ENCODE results near the gene KRT5. TPM values are rescaled to one million over a fixed set of nuclear protein-coding genes. Genes with fewer than 3 reads are reported as not detected.

The KRT5 gene
- total RNA-seq (55.4 TPM), polyA plus RNA-seq (31.2 TPM)

DNA sequence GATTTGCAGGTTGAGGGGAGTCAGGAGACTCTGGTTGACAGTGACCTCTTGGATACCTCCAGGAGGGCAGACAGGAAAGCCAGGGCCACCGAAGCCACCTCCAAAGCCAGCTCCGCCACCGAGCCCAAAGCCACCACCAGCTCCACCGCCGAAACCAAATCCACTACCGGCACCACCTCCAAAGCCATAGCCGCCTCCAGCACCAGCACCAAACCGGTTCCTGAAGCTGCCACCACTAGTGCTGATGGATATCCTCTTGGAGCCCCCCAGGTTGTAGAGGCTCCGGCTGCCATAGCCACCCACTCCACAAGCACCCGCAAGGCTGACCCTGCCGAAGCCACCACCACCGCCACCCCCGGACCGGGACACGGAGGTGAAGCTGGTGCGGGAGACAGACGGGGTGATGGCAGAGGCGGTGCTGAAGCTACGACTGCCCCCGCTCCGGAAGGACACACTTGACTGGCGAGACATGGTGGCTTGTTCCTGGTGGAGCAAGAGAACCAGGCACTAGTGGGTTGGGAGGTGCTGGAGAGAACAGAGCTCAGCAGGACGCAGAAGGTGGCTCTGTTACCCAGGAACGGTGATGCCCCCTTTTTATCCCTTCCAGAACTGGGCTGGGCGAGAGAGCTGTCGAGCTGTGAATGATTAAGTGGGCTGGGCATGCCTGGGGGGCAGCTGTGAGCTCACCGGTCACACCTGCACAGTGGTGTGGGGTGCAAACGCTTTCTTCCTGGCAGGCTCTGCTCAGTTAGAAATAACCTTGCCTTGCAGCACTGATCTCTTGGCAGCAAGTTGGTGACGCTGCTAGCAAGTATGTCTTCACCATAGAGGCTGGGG is at the start of gene KRT5:
TSS of gene KRT5 (minus strand) at position 569 of the 837 bp plus-strand sequence. CDS start at position 471, 98 bp downstream.
- H3K4me1 ChIP-seq (ENCODE audit: insufficient read depth): no peaks in the 10 kb centered on the region
- H3K27ac ChIP-seq (ENCODE audit: low read depth): no peak within 1 kb of the TSS
- H3K4me3 ChIP-seq (ENCODE audit: low read depth, low read length): no peak within 1 kb of the TSS
- WGBS: 84% methylated on average over 29 of the region's 29 CpGs
- no peak for DNase-seq (ENCODE audit: extremely low spot score)
- H3K36me3 ChIP-seq (ENCODE audit: insufficient read depth): no peaks in the 10 kb centered on the region

DNA sequence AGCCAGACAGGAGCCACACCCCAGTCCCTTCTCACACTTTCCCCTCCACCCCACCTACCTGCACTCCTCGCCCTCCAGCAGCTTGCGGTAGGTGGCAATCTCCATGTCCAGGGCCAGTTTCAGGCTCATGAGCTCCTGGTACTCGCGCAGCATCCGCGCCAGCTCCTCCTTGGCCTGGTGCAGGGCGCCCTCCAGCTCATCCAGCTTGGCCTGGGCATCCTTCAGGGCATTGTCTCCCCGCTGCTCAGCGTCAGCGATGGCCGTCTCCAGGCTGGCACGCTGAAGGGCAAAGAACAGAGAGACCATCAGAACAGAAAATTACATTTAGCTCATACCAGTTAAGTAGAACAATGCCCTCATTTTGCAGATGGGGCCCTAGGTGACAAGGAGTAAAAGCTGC is 47.9 kb upstream of the KRT5 start:
- H3K4me3 ChIP-seq (ENCODE audit: low read depth, low read length): no peak overlapping the region
- WGBS: 88% methylated on average over 12 of the region's 12 CpGs

DNA sequence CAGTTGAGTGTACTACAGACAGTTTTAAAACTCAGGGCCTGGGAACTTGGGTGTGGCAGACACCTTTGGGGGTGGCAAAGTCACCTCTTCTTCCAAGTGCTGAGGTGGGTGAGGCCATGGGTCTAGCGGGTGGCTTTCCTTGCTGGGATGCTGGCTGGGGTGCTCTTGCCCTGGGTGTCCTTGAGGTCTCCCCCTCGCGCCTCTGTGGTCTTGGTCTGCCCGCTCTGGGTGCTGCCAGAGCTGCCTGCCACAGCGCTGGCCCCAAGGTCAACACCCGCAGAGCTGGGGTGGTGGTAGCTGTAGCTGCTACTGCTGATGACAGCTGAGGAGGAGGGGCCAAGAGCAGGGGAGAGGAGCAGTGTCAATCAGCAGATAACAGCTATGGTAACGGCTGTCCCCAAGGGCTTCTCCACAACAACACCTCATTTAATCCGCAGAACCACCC is 46.7 kb upstream of the KRT5 start:
- Histone ChIP-seq H3K4me3 (ENCODE audit: low read depth, low read length) (no peak overlapping the region), H3K4me1 (ENCODE audit: insufficient read depth) (no peaks in the 10 kb centered on the region), H3K36me3 (ENCODE audit: insufficient read depth) (no peaks in the 10 kb centered on the region), H3K27ac (ENCODE audit: low read depth) (no peak overlapping the region)
- no peak for DNase-seq (ENCODE audit: extremely low spot score)
- 77% methylated on average over 8 of the region's 8 CpGs for WGBS

More for the DNA sequence above, 47.9 kb upstream of the KRT5 start:
- no peak for DNase-seq (ENCODE audit: extremely low spot score)
- Histone ChIP-seq H3K36me3 (ENCODE audit: insufficient read depth) (no peaks in the 10 kb centered on the region), H3K4me1 (ENCODE audit: insufficient read depth) (no peaks in the 10 kb centered on the region), H3K27ac (ENCODE audit: low read depth) (no peak overlapping the region)

DNA sequence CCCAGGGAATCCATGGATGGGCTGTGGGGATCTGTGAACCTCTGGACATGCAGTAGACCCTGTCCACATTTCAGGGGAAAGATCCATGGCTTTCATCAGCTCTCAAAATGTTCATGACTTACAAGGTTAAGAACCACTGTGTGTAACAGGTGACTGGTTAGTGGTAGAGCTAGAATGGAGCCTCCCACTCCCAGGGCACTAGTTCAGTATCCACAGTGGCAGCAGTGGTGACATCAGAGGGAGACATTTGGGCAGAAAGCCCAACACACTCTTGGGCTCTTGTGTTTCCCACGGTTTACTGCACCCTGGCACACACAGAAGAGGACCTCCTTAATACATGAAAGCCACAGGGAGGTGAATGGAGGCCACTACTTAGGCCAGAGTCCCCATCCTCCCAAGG is 44.4 kb upstream of the KRT5 start:
- WGBS: 75% methylated on average over 1 of the region's 1 CpG
- Histone ChIP-seq H3K4me1 (ENCODE audit: insufficient read depth) (no peaks in the 10 kb centered on the region), H3K36me3 (ENCODE audit: insufficient read depth) (no peaks in the 10 kb centered on the region), H3K4me3 (ENCODE audit: low read depth, low read length) (no peak overlapping the region), H3K27ac (ENCODE audit: low read depth) (no peak overlapping the region)
- no peak for DNase-seq (ENCODE audit: extremely low spot score)

DNA sequence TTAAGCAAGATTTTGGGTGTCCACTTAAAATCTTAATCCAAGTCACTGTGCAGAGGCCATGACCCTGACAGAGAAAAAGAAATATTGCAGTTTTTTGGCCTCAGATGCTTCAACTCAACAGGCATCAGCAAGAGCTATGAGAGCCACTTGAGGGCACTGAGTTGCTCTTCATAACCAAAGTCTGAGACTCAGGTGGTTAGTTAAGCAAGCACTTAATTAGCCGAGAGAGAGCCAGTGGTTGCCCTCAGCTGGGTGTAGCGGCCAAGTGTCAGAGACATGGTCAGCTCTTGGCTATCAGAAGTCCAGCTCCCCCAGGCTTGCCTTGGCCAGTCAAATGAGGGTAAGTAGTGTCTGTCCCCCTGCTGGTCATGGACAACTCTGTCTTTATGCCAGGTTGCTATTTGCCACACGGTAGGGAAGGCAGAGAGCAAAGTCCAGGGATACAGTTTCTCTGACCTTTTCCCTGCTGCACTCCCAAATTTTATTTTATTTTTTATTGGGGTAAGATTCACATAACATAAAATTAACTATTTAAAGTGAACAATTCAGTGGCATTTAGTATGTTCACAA is 41.8 kb upstream of the KRT5 start:
- no peak overlapping the region for H3K4me3 ChIP-seq (ENCODE audit: low read depth, low read length)
- WGBS: 76% methylated on average over 3 of the region's 3 CpGs

DNA sequence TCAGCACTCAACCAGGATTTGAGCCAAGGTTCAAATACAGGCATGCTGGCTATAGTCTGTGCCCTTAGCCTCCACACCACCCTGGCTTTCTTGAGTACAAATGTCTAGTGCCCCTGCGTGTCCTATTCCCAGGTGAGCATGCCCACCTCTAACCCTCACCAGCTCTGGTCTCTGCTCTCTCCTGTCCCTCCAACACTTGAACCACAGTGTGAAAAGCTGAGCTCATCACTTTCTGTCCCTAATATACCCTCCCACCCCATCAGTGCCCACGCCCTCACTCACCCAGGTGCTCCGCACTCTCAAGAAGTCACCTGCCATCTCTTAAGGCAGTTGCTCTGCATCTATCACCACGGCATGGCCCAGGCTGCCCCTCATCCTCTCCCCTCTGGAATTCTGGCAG is 39.8 kb upstream of the KRT5 start:
- 81% methylated on average over 4 of the region's 4 CpGs for WGBS
- Histone ChIP-seq H3K4me3 (ENCODE audit: low read depth, low read length) (no peak overlapping the region), H3K36me3 (ENCODE audit: insufficient read depth) (no peaks in the 10 kb centered on the region), H3K4me1 (ENCODE audit: insufficient read depth) (no peaks in the 10 kb centered on the region), H3K27ac (ENCODE audit: low read depth) (no peak overlapping the region)
- no peak for DNase-seq (ENCODE audit: extremely low spot score)

More for the DNA sequence above, 41.8 kb upstream of the KRT5 start:
- Histone ChIP-seq H3K36me3 (ENCODE audit: insufficient read depth) (no peaks in the 10 kb centered on the region), H3K4me1 (ENCODE audit: insufficient read depth) (no peaks in the 10 kb centered on the region), H3K27ac (ENCODE audit: low read depth) (no peak overlapping the region)
- DNase-seq (ENCODE audit: extremely low spot score): no peak

DNA sequence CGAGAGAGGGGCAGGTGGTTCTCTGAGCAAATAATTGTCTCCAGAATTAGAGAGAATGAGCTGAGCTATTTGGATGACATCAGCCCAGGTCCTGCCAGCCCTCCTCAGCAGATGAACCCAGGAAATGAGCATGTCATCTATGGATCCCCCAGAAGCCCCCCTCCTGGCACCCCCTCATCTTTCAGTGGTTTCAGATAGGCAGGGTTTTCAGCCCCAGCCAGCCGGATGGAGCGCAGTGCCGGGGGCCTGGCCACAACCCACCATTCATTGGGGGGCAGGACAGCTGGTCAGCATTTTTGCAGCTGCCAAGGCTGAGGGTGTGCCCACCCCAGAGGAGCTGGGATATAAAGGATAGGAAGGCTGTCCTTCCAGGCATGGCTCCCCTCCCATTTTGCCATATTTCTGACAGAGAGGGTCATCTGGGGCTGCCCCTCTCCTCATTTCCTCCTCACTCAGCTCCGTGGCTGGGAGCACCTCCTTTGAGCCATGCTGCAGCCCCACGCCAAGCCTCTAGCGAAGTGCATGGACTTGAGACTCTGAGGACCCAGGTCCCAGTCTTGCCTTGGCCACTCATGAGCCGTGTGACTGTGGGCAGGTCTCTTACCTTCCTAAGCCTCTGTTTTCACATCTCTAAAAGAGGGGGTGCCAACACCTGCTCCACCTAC is 38.7 kb upstream of the KRT5 start:
- Histone ChIP-seq H3K4me3 (ENCODE audit: low read depth, low read length) (no peak overlapping the region), H3K27ac (ENCODE audit: low read depth) (no peak overlapping the region), H3K36me3 (ENCODE audit: insufficient read depth) (no peaks in the 10 kb centered on the region), H3K4me1 (ENCODE audit: insufficient read depth) (no peaks in the 10 kb centered on the region)
- DNase-seq (ENCODE audit: extremely low spot score): no peak
- WGBS: 74% methylated on average over 8 of the region's 8 CpGs

DNA sequence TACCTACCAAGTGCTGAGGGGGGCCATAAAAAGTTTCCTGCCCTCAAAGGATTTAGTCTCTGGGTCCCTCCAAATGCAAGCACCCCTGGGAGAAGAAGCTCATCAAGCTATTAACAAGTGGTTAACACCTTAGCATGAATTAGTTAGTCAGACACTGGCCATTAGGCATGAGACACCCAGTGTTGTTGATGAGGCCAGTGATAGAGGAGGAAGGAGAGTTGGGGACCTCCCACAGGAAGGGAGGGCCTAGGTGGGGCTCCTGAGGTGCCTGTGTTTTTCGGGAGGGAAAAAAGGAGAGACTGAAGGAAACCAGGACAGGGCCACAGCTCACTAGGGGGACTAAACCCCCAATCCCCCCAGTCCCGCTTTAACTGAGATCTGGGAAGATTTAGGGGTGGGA is 37.3 kb upstream of the KRT5 start:
- Histone ChIP-seq H3K27ac (ENCODE audit: low read depth) (no peak overlapping the region), H3K4me1 (ENCODE audit: insufficient read depth) (no peaks in the 10 kb centered on the region), H3K36me3 (ENCODE audit: insufficient read depth) (no peaks in the 10 kb centered on the region), H3K4me3 (ENCODE audit: low read depth, low read length) (no peak overlapping the region)
- 75% methylated on average over 2 of the region's 2 CpGs for WGBS
- no peak for DNase-seq (ENCODE audit: extremely low spot score)

DNA sequence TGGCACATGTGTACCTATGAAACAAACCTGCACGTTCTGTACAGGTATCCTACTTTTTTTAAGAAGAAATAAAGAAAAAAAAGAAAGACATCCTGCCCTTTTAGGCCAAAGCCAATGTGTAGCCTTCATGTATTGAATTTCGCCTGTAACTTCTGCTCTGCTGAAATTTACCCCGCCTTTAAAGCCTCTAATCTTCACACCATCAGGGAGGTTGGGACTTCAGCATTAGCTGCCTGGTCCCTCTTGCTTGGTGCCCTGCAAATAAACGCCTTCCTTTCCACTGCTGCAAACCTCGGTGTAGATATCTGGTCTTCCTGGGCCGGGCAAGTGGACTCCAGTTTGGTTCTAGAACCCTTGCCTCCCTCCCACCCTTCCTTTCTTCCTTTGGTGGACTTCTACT is 35.4 kb upstream of the KRT5 start:
- Histone ChIP-seq H3K27ac (ENCODE audit: low read depth) (no peak overlapping the region), H3K36me3 (ENCODE audit: insufficient read depth) (no peaks in the 10 kb centered on the region), H3K4me1 (ENCODE audit: insufficient read depth) (no peaks in the 10 kb centered on the region), H3K4me3 (ENCODE audit: low read depth, low read length) (no peak overlapping the region)
- no peak for DNase-seq (ENCODE audit: extremely low spot score)
- 84% methylated on average over 6 of the region's 6 CpGs for WGBS

DNA sequence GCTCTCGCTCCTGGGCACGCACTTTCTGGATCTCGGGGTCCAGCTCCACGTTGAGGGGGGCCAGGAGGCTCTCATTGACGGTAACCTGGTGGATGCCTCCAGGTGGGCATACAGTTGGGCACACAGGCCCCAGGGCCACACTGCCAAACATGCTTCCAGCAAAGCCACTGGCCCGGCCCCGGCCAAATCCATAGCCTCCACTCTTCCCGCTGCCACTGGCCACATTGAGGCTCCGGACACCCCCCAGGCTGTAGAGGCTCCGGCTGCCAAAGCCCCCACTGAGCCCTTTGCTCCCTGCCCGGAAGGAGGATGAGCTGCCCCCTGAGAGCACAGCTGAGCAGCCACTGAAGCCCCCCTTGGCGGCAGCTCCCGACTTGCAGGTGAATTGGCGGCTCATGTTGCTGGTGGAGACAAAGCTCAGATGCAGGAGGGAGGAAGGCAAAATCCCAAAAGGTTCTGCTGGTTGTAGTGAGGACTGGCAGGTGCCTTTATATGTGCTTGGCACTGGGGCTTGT is 32.5 kb upstream of the KRT5 start, which contains the start of gene KRT71:
TSS of gene KRT71 (minus strand) at position 465 of the 515 bp plus-strand sequence. CDS start at position 397, 68 bp downstream.
- Histone ChIP-seq H3K36me3 (ENCODE audit: insufficient read depth) (no peaks in the 10 kb centered on the region), H3K4me3 (ENCODE audit: low read depth, low read length) (no peak within 1 kb of the TSS), H3K4me1 (ENCODE audit: insufficient read depth) (no peaks in the 10 kb centered on the region), H3K27ac (ENCODE audit: low read depth) (no peak within 1 kb of the TSS)
- WGBS: 88% methylated on average over 14 of the region's 14 CpGs
- DNase-seq (ENCODE audit: extremely low spot score): no peak

DNA sequence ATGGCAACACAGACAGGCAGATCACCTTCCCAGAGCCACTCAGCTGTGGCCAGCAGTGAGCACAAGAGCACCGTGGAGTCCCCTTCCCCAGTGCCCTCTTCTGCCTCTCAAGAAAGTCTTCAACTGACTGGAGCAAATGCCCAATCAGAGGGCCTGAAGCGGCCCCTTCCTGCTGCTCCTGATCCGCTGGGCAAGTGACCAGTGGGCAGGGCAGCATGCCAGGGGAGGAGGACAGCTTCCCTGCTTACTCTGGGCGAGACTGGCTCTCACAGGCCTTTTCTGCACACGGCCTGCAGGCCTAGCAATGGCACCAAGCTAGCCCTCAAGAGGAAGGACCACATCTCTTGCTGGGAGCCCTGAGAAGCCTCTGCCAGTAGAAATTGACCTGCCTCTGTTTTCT is 31.9 kb upstream of the KRT5 start:
- Histone ChIP-seq H3K36me3 (ENCODE audit: insufficient read depth) (no peaks in the 10 kb centered on the region), H3K4me3 (ENCODE audit: low read depth, low read length) (no peak overlapping the region), H3K4me1 (ENCODE audit: insufficient read depth) (no peaks in the 10 kb centered on the region), H3K27ac (ENCODE audit: low read depth) (no peak overlapping the region)
- no peak for DNase-seq (ENCODE audit: extremely low spot score)
- WGBS: 78% methylated on average over 5 of the region's 5 CpGs

DNA sequence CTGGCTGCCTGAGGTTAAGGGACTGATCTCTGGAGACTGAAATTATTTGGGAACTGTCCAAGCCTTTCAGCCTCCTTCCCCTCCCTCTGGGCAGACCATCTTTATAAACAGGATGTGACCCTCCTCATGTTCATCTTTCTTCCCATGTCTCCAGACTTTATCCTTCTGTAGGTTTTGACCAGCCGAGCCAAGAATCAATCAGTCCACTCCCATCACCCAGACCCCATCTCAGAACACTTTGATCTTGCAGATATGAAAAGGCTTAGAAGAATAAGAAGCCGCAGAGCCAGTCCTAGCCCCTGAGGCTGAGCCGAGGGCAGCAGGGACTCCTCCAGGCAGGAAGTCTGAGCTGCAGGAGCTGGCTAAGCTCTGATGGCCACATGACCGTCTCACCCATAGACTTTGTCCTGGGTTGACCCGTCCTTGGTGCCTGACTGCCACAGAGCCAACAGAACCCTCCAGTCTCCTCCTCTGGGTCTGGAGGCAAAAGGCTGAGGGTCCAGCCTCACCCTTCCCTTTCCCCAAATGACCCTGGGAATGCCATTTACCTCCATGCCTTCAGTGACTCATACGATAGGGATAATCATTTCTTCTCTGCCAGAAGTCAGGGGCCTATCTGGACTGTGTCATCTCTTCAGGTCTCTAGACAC is 31.1 kb upstream of the KRT5 start:
- Histone ChIP-seq H3K4me1 (ENCODE audit: insufficient read depth) (no peaks in the 10 kb centered on the region), H3K27ac (ENCODE audit: low read depth) (no peak overlapping the region), H3K4me3 (ENCODE audit: low read depth, low read length) (no peak overlapping the region), H3K36me3 (ENCODE audit: insufficient read depth) (no peaks in the 10 kb centered on the region)
- no peak for DNase-seq (ENCODE audit: extremely low spot score)
- WGBS: 46% methylated on average over 6 of the region's 6 CpGs

DNA sequence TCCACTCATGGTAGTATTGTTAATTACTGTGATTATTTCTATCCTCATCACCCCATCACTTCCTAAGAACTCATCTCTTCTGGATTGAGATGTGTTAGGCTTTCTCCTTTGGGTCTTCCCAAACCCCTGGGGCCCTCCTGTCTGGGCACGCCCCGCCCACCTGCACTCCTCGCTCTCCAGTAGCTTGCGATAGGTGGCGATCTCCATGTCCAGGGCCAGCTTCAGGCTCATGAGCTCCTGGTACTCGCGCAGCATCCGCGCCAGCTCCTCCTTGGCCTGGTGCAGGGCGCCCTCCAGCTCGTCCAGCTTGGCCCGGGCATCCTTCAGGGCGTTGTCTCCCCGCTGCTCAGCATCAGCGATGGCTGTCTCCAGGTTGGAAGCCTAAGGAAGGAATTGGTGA is 25.9 kb upstream of the KRT5 start:
- no peaks in the 10 kb centered on the region for H3K36me3 ChIP-seq (ENCODE audit: insufficient read depth)
- H3K27ac ChIP-seq (ENCODE audit: low read depth): no peak overlapping the region
- DNase-seq (ENCODE audit: extremely low spot score): no peak
- WGBS: 94% methylated on average over 15 of the region's 15 CpGs
- no peaks in the 10 kb centered on the region for H3K4me1 ChIP-seq (ENCODE audit: insufficient read depth)
- no peak overlapping the region for H3K4me3 ChIP-seq (ENCODE audit: low read depth, low read length)

All from urinary bladder (tissue), 4 donors.